HepG2 (cell line): ENCODE data around the gene PALM. TPM values are rescaled to one million over a fixed set of nuclear protein-coding genes. Genes with fewer than 3 reads are reported as not detected.

Experiments
- ATAC-seq: fragments of 200-7000 bp; cut with Tn5 transposase; 3 replicates; pipeline ENCODE4 v1.9.1; 2020; ENCODE audit warnings: mild to moderate bottlenecking, moderate library complexity
- BruUV-seq: library from RNA; stranded (reverse); fragments of 400-500 nt; replicated peaks from 2 replicates; lab custom pipeline; 2021; lab: Mats Ljungman, UMichigan
- CTCF ChIA-PET: fragments of 300-600 bp; formaldehyde crosslinking; extraction: SDS; loops from one replicate; lab custom pipeline; 2021; ENCODE audit warnings: low total read pairs, inconsistent platforms, low intra/inter-chr PET ratio; lab: Yijun Ruan, JAX
- POLR2A ChIA-PET: fragments of 350-600 bp; sonication (Branson Sonifier 250); formaldehyde crosslinking; loops from one replicate; lab custom pipeline; 2020; ENCODE audit warnings: antibody characterized with exemption, inconsistent platforms; lab: Yijun Ruan, JAX
- DNase-seq: peaks from one replicate; pipeline ENCODE4 v3.0.0-alpha.2; 2015; ENCODE audit warnings: low spot score
- FAIRE-seq: peaks from 3 replicates; lab custom pipeline; 2011; peaks lifted over from hg19 to GRCh38; lab: Jason Lieb, UNC
- H2AFZ ChIP-seq: one replicate; pipeline ENCODE4 v1.6.1; 2011; ENCODE audit warnings: low read length, inconsistent platforms
- H3K27ac ChIP-seq: fragments of 300-600 bp; 3 replicates; pipeline ENCODE4 v1.8.0; 2011; ENCODE audit warnings: mixed run types, mild to moderate bottlenecking, mixed read lengths, low read length, inconsistent platforms; ENCODE audit not compliant: insufficient read depth; ENCODE audit errors: extremely low read length
- H3K27me3 ChIP-seq, 2 experiments: fragments of 200-600 bp in 1 of 2; 2 replicates in 1 of 2; 3 replicates in 1 of 2; pipeline versions ENCODE4 v1.6.0 to v1.8.0; 2011; ENCODE audit warnings: low read length in 2 of 2, mild to moderate bottlenecking in 2 of 2, moderate library complexity in 2 of 2, inconsistent platforms in 1 of 2; ENCODE audit not compliant: insufficient read depth in 2 of 2, control insufficient read depth in 1 of 2
- H3K36me3 ChIP-seq, 2 experiments: fragments of 200-600 bp in 1 of 2; replicated peaks in 1 of 2; 2 replicates in 1 of 2; 3 replicates in 1 of 2; pipeline versions ENCODE4 v1.5.1 to v1.8.0; 2011; ENCODE audit warnings: low read length in 2 of 2, inconsistent platforms in 1 of 2; ENCODE audit not compliant: insufficient read depth in 2 of 2, control insufficient read depth in 1 of 2
- H3K4me1 ChIP-seq: 2 replicates; pipeline ENCODE4 v1.5.1; 2012; ENCODE audit warnings: low read length, inconsistent platforms; ENCODE audit not compliant: insufficient read depth
- H3K4me2 ChIP-seq: 2 replicates; pipeline ENCODE4 v1.6.0; 2011; ENCODE audit warnings: low read depth, low read length, inconsistent platforms
- H3K4me3 ChIP-seq, 3 experiments: fragments of 200-600 bp in 1 of 3; sonication (generic), shearing (Covaris generic) in 1 of 3; replicated peaks in 1 of 3; 2 replicates each; pipeline ENCODE4 v1.5.1; 2011 to 2016; ENCODE audit warnings: low read length in 3 of 3, inconsistent platforms in 2 of 3, low read depth in 2 of 3, mild to moderate bottlenecking in 2 of 3, control low read depth in 1 of 3, mixed read lengths in 1 of 3; ENCODE audit not compliant: insufficient read depth in 1 of 3
- H3K79me2 ChIP-seq: one replicate; pipeline ENCODE4 v1.6.1; 2011; ENCODE audit warnings: low read length, inconsistent platforms; ENCODE audit not compliant: insufficient read depth
- H3K9ac ChIP-seq: 2 replicates; pipeline ENCODE4 v1.6.0; 2011; ENCODE audit warnings: mild to moderate bottlenecking, low read depth, low read length, inconsistent platforms; ENCODE audit not compliant: insufficient read depth
- H3K9me3 ChIP-seq: 2 replicates; pipeline ENCODE4 v1.5.1; 2012; ENCODE audit warnings: mild to moderate bottlenecking, low read length
- H4K20me1 ChIP-seq: 2 replicates; pipeline ENCODE4 v1.6.0; 2011; ENCODE audit warnings: inconsistent platforms, mild to moderate bottlenecking, low read length, moderate library complexity; ENCODE audit not compliant: insufficient read depth
- HMGXB3 ChIP-seq: sonication (generic); formaldehyde crosslinking; IDR thresholded peaks from 2 replicates; pipeline ENCODE4 v1.4.0; 2020; ENCODE audit warnings: missing genetic modification reagents, borderline replicate concordance
- NONO ChIP-seq, 2 experiments: fragments of 450-650 bp in 1 of 2; sonication (generic) in 1 of 2; formaldehyde crosslinking in 1 of 2; IDR thresholded peaks in 1 of 2; conservative IDR thresholded peaks in 1 of 2; 2 replicates each; pipeline versions ENCODE4 v1.6.1 to v1.8.0; 2017 to 2022; ENCODE audit warnings: mild to moderate bottlenecking in 1 of 2, missing genetic modification reagents in 1 of 2, moderate library complexity in 1 of 2
- ZNF451 ChIP-seq: sonication (generic); formaldehyde crosslinking; IDR thresholded peaks from 2 replicates; pipeline ENCODE4 v1.5.0; 2020; ENCODE audit warnings: mild to moderate bottlenecking, missing genetic modification reagents
- ZNF552 ChIP-seq: sonication (generic); formaldehyde crosslinking; IDR thresholded peaks from 2 replicates; pipeline ENCODE4 v1.9.0; 2022; ENCODE audit warnings: missing genetic modification reagents, mild to moderate bottlenecking, borderline replicate concordance
- ZNF768 ChIP-seq: sonication (generic); formaldehyde crosslinking; IDR thresholded peaks from 2 replicates; pipeline ENCODE4 v1.4.0; 2020; ENCODE audit warnings: missing genetic modification reagents
- ZNF83 ChIP-seq: sonication (generic); formaldehyde crosslinking; IDR thresholded peaks from 2 replicates; pipeline ENCODE4 v1.4.0; 2020; ENCODE audit warnings: missing genetic modification reagents, mild to moderate bottlenecking, borderline replicate concordance
- WGBS: methylation state at CpG from one replicate; pipeline ENCODE4 v1.1.6; 2017; ENCODE audit warnings: low lambda C conversion rate; 5-methylcytosine and 5-hydroxymethylcytosine counted together
- in situ Hi-C: cut with HindIII; loops from 2 replicates; pipeline ENCODE4 v1.10.0; 2017; ENCODE audit warnings: low pct_unique_long_range_greater_than_20kb; ENCODE audit not compliant: extremely low pct_ligation_motif_present
- intact Hi-C: fragments of 100-400 bp; cut with micrococcal nuclease; formaldehyde crosslinking; loops from one replicate; pipeline ENCODE4 v1.10.0; 2022; ENCODE audit not compliant: unreplicated experiment
- polyA plus RNA-seq, 8 experiments: library from polyadenylated mRNA; depleted of rRNA in 3 of 8; stranded (reverse) in 7 of 8; unstranded in 1 of 8; fragments of >200 nt; fragmentation: Illumina TruSeq in 4 of 8; extraction: Trizol in 4 of 8; gene quantifications; 2 replicates each; pipeline versions ENCODE4 v1.2.1 to v1.2.3, GENCODE V29; 2011 to 2016; ENCODE audit warnings: low read depth in 4 of 8, missing spikeins in 1 of 8, mixed read lengths in 1 of 8; ENCODE audit not compliant: insufficient read depth in 1 of 8
- total RNA-seq, 5 experiments: library from RNA; depleted of rRNA; stranded (reverse); fragments of >200 nt; fragmentation: Illumina TruSeq; extraction: Trizol; gene quantifications; 2 replicates each; pipeline ENCODE4 v1.2.3, GENCODE V29; 2016; ENCODE audit warnings: low read depth in 1 of 5

Gene PALM
- total and polyA plus RNA-seq, 2 of the 13 experiments (the other 11 are each of a cell fraction or from before 2014, with no cell fraction given): 4.0 to 9.7 TPM

- Histone ChIP-seq H3K79me2 (no peaks in the 10 kb centered on the region), H3K4me2 (no peak overlapping the region), H3K9me3 (no peaks in the 10 kb centered on the region), H3K27me3 (no peaks in the 10 kb centered on the region), H3K36me3 (no peaks in the 10 kb centered on the region), H3K4me1 (peaks cover 19% of the 10 kb centered on the region)
- POLR2A ChIA-PET: no interaction called here
- DNase-seq (no peak), FAIRE-seq (no peak)
- no TSS peak for BruUV-seq
- 78% methylated on average over 11 of the region's 13 CpGs for WGBS
- CTCF ChIA-PET: no interaction called here
- in situ Hi-C loops: no loop called here
- TF ChIP-seq ZNF768 (CRISPR knock-in tag) (peak; percentile 91), ZNF83 (no peak)
- TF ChIP-seq, all 625 proteins: peak for 1
- H3K4me3 ChIP-seq: no peak overlapping the region
- ATAC-seq: no peak
- no peak overlapping the region for H3K9ac ChIP-seq
- no peak overlapping the region for H2AFZ ChIP-seq
- H4K20me1 ChIP-seq: no peaks in the 10 kb centered on the region
- intact Hi-C loops: no loop called here
- no peak overlapping the region for H3K27ac ChIP-seq
These were observed 16.8 kb downstream of the PALM start for GRCh38 chr19:725461-726089.

- H2AFZ ChIP-seq: no peak overlapping the region
- no TSS peak for BruUV-seq
- peaks cover 12% of the 10 kb centered on the region for H3K4me1 ChIP-seq
- intact Hi-C loops (no loop called here), in situ Hi-C loops (no loop called here)
- ChIA-PET CTCF (no interaction called here), POLR2A (interaction anchor here (0.8 kb wide), 1 partner anchor 48 kb away, joined by 3 read pairs; no protein-coding TSS in a partner anchor)
- DNase-seq (no peak), FAIRE-seq (no peak), ATAC-seq (peak; percentile 48)
- no peak overlapping the region for H3K9ac ChIP-seq
- no peaks in the 10 kb centered on the region for H3K27me3 ChIP-seq
- no peaks in the 10 kb centered on the region for H4K20me1 ChIP-seq
- 86% methylated on average over 40 of the region's 43 CpGs for WGBS
- H3K27ac ChIP-seq: no peak overlapping the region
- H3K9me3 ChIP-seq: no peaks in the 10 kb centered on the region
- no peaks in the 10 kb centered on the region for H3K36me3 ChIP-seq
- H3K4me3 ChIP-seq: no peak overlapping the region
- no peaks in the 10 kb centered on the region for H3K79me2 ChIP-seq
- H3K4me2 ChIP-seq: no peak overlapping the region
- TF ChIP-seq NONO (IDR thresholded peaks at IDR 0.05) (no peak), NONO (CRISPR knock-in tag; conservative IDR thresholded peaks at IDR 0.05) (no peak), ZNF451 (no peak), HMGXB3 (CRISPR knock-in tag) (no peak), ZNF552 (CRISPR knock-in tag) (no peak)
These were observed 18.5 kb downstream of the PALM start for GRCh38 chr19:726993-727956.
